Measurements from ENCODE around the gene AMMECR1L.
"Not testable (repeated sequence)": the region's sequence is repeated elsewhere in the genome, so short reads cannot be mapped to it uniquely, and the experiment has no call there.

DNA sequence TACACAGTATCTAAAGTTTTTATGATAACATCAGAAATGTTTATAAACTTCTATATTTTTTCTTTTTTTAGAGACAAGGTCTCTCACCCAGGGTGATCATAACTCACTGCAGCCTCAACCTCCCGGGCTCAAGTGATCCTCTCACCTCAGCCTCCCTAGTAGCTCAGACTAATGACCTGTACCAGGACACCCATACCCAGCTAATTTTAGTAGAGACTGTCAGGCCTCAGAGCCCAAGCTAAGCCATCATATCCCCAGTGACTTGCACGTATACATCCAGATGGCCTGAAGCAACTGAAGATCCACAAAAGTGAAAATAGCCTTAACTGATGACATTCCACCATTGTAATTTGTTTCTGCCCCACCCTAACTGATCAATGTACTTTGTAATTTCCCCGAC, 73.3 kb downstream of the AMMECR1L start:
- TF ChIP-seq, protein P1, sequence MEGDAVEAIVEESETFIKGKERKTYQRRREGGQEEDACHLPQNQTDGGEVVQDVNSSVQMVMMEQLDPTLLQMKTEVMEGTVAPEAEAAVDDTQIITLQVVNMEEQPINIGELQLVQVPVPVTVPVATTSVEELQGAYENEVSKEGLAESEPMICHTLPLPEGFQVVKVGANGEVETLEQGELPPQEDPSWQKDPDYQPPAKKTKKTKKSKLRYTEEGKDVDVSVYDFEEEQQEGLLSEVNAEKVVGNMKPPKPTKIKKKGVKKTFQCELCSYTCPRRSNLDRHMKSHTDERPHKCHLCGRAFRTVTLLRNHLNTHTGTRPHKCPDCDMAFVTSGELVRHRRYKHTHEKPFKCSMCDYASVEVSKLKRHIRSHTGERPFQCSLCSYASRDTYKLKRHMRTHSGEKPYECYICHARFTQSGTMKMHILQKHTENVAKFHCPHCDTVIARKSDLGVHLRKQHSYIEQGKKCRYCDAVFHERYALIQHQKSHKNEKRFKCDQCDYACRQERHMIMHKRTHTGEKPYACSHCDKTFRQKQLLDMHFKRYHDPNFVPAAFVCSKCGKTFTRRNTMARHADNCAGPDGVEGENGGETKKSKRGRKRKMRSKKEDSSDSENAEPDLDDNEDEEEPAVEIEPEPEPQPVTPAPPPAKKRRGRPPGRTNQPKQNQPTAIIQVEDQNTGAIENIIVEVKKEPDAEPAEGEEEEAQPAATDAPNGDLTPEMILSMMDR (IDR thresholded peaks at IDR 0.05 in 2 of 3, conservative IDR thresholded peaks at IDR 0.05 in 1 of 3; ENCODE audit: borderline replicate concordance in 1 of 3, insufficient read depth in 1 of 3, low read depth in 2 of 3, low read length in 2 of 3) = not testable (repeated sequence)
- not testable (repeated sequence) for TF ChIP-seq YY1 (IDR thresholded peaks at IDR 0.05; ENCODE audit: extremely low read depth, insufficient replicate concordance, low read depth, low read length); SIN3A (IDR thresholded peaks at IDR 0.05; ENCODE audit: low read depth); EZH2 (IDR thresholded peaks at IDR 0.05); POLR2AphosphoS5 (IDR thresholded peaks at IDR 0.05; ENCODE audit: low read depth, low read length); REST (IDR thresholded peaks at IDR 0.05; ENCODE audit: low read depth); CEBPB (IDR thresholded peaks at IDR 0.05; ENCODE audit: low read depth); SRF (IDR thresholded peaks at IDR 0.05; ENCODE audit: low read depth)

All from HCT116 (cell line).